K562 (cell line): ENCODE measurements around the gene HLA-DQB1. TPM values are rescaled to one million over a fixed set of nuclear protein-coding genes. Genes with fewer than 3 reads are reported as not detected.

Experiments used
- ATAC-seq: fragments of 200-7000 bp; cut with Tn5 transposase; 3 replicates; pipeline ENCODE4 v1.9.1; 2020; ENCODE audit warnings: moderate library complexity
- BruUV-seq: library from RNA; stranded (reverse); fragments of 400-500 nt; replicated peaks from 2 replicates; lab custom pipeline; 2021; lab: Mats Ljungman, UMichigan
- CTCF ChIA-PET: fragments of 300-600 bp; formaldehyde crosslinking; extraction: SDS; loops from one replicate; lab custom pipeline; 2021; ENCODE audit warnings: low intra/inter-chr PET ratio; lab: Yijun Ruan, JAX
- POLR2A ChIA-PET: fragments of 300-600, 350-650 bp; sonication (Branson Sonifier 250); formaldehyde crosslinking; extraction: SDS; loops from one replicate; lab custom pipeline; 2021; ENCODE audit warnings: antibody characterized with exemption, inconsistent platforms; lab: Yijun Ruan, JAX
- DNase-seq, 4 experiments: peaks; one replicate each; pipeline versions ENCODE4 v3.0.0 to v3.0.0-alpha.2; 2011 to 2018; ENCODE audit warnings: low spot score in 3 of 4, mixed read lengths in 3 of 4; ENCODE audit errors: extremely low read depth in 1 of 4
- FAIRE-seq: peaks from 2 replicates; lab custom pipeline; 2011; peaks lifted over from hg19 to GRCh38; lab: Jason Lieb, UNC
- H2AFZ ChIP-seq: 2 replicates; pipeline ENCODE4 v1.6.0; 2011; ENCODE audit warnings: low read depth, low read length, control low read depth, inconsistent platforms
- H3K27ac ChIP-seq: fragments of 200-600 bp; 3 replicates; pipeline ENCODE4 v1.8.0; 2011; ENCODE audit warnings: low read depth, mild to moderate bottlenecking, control low read depth, inconsistent platforms, low read length, moderate library complexity, mixed read lengths; ENCODE audit errors: extremely low read depth
- H3K27me3 ChIP-seq, 2 experiments: fragments of 300-600 bp in 1 of 2; 2 replicates in 1 of 2; 3 replicates in 1 of 2; pipeline versions ENCODE4 v1.6.0 to v1.8.0; 2011; ENCODE audit warnings: inconsistent platforms in 2 of 2, low read length in 2 of 2, mild to moderate bottlenecking in 1 of 2, mixed read lengths in 1 of 2, moderate library complexity in 1 of 2; ENCODE audit not compliant: control insufficient read depth in 2 of 2, insufficient read depth in 2 of 2
- H3K36me3 ChIP-seq: fragments of 300-600 bp; 3 replicates; pipeline ENCODE4 v1.8.0; 2011; ENCODE audit warnings: mild to moderate bottlenecking, low read length, inconsistent platforms; ENCODE audit not compliant: control insufficient read depth, insufficient read depth
- H3K4me1 ChIP-seq, 2 experiments: fragments of 200-600 bp in 1 of 2; replicated peaks in 1 of 2; 2 replicates in 1 of 2; 3 replicates in 1 of 2; pipeline versions ENCODE4 v1.5.1 to v1.8.0; 2011; ENCODE audit warnings: inconsistent platforms in 2 of 2, low read length in 2 of 2, mild to moderate bottlenecking in 1 of 2, mixed read lengths in 1 of 2, moderate library complexity in 1 of 2; ENCODE audit not compliant: control insufficient read depth in 2 of 2, insufficient read depth in 2 of 2
- H3K4me2 ChIP-seq: 2 replicates; pipeline ENCODE4 v1.6.1; 2011; ENCODE audit warnings: low read length, control low read depth, inconsistent platforms, mixed read lengths; ENCODE audit not compliant: insufficient read depth
- H3K4me3 ChIP-seq: fragments of 200-600 bp; sonication (generic), shearing (Covaris generic); 2 replicates; pipeline ENCODE4 v1.5.1; 2016; ENCODE audit warnings: control low read depth, inconsistent platforms
- H3K79me2 ChIP-seq: fragments of 200-600 bp; 3 replicates; pipeline ENCODE4 v1.8.0; 2011; ENCODE audit warnings: low read length, inconsistent platforms; ENCODE audit not compliant: control insufficient read depth, insufficient read depth
- H3K9ac ChIP-seq, 2 experiments: 2 replicates each; pipeline versions ENCODE4 v1.6.0 to v1.6.1; 2011; ENCODE audit warnings: low read depth in 2 of 2, low read length in 2 of 2, control low read depth in 1 of 2, inconsistent platforms in 1 of 2, mild to moderate bottlenecking in 1 of 2, mixed read lengths in 1 of 2; ENCODE audit not compliant: insufficient read depth in 1 of 2
- H3K9me1 ChIP-seq: one replicate; pipeline ENCODE4 v1.6.0; 2011; ENCODE audit warnings: inconsistent platforms, mild to moderate bottlenecking, low read length, moderate library complexity; ENCODE audit not compliant: control insufficient read depth, insufficient read depth
- H3K9me3 ChIP-seq: replicated peaks from 2 replicates; pipeline ENCODE4 v1.5.1; 2011; ENCODE audit warnings: low read depth, low read length, inconsistent platforms; ENCODE audit not compliant: control insufficient read depth, insufficient read depth
- H4K20me1 ChIP-seq: replicated peaks from 2 replicates; pipeline ENCODE4 v1.6.1; 2011; ENCODE audit warnings: low read length, inconsistent platforms, mixed read lengths; ENCODE audit not compliant: control insufficient read depth, insufficient read depth
- BCL6 ChIP-seq: fragments of 250-450 bp; sonication (Bioruptor Pico); IDR thresholded peaks from 2 replicates; pipeline ENCODE4 v1.4.0; 2020
- MYBL2 ChIP-seq, 2 experiments: fragments of 450-650 bp in 1 of 2; sonication (generic) in 1 of 2; formaldehyde crosslinking in 1 of 2; IDR thresholded peaks; 2 replicates each; pipeline versions ENCODE4 v1.6.1 to v1.8.1; 2017 to 2022; ENCODE audit warnings: borderline replicate concordance in 1 of 2, inconsistent platforms in 1 of 2, low read depth in 1 of 2, mild to moderate bottlenecking in 1 of 2, missing genetic modification reagents in 1 of 2, moderate library complexity in 1 of 2
- RCOR1 ChIP-seq, 2 experiments: IDR thresholded peaks; 2 replicates each; pipeline ENCODE4 v1.6.1; 2012; ENCODE audit warnings: low read depth in 2 of 2, low read length in 2 of 2, borderline replicate concordance in 1 of 2, improper control_type of control experiment in 1 of 2
- WGBS: fragments of 100-300 bp; shearing (Covaris generic); methylation state at CpG from one replicate; pipeline ENCODE4 v1.1.6; 2016; ENCODE audit warnings: low coverage, mixed read lengths; ENCODE audit not compliant: insufficient coverage; ENCODE audit errors: missing lambda C conversion rate; 5-methylcytosine and 5-hydroxymethylcytosine counted together
- in situ Hi-C: fragments of 300-500 bp; cut with MboI; formaldehyde crosslinking; loops from 4 replicates; pipeline ENCODE4 v1.15.0; 2018; ENCODE audit warnings: inconsistent platforms, mixed read lengths
- intact Hi-C: fragments of 100-400 bp; cut with micrococcal nuclease; formaldehyde crosslinking; loops from 2 replicates; pipeline ENCODE4 v1.14.2; 2022
- polyA plus RNA-seq, 8 experiments: library from polyadenylated mRNA; depleted of rRNA in 4 of 8; stranded (reverse) in 5 of 8; unstranded in 3 of 8; fragments of >200 nt; fragmentation: Nextera tagmentation in 2 of 8; fragmentation: Illumina TruSeq in 1 of 8; extraction: Ambion mirVana in 2 of 8; extraction: Trizol in 1 of 8; gene quantifications; 2 replicates each; pipeline versions ENCODE4 v1.2.1 to v1.2.3, GENCODE V29; 2011 to 2014; ENCODE audit warnings: inconsistent platforms in 1 of 8, missing spikeins in 1 of 8
- total RNA-seq, 7 experiments: library from RNA; depleted of rRNA in 6 of 7; stranded (reverse); fragments of >200 nt in 6 of 7; fragmentation: Illumina TruSeq in 2 of 7; extraction: Trizol in 2 of 7; gene quantifications; 2 replicates each; pipeline versions ENCODE4 v1.2.1 to v1.2.3, GENCODE V29; 2011 to 2021; ENCODE audit warnings: low replicate concordance in 1 of 7
- TF ChIP-seq, protein P1 (sequence below): sonication (generic); formaldehyde crosslinking; IDR thresholded peaks from 2 replicates; pipeline ENCODE4 v1.8.0; 2022; ENCODE audit warnings: mild to moderate bottlenecking, missing genetic modification reagents, borderline replicate concordance
- TF ChIP-seq, protein P2 (sequence below): fragments of 450-650 bp; formaldehyde crosslinking; IDR thresholded peaks from 2 replicates; pipeline ENCODE4 v1.4.0; 2022; ENCODE audit warnings: mild to moderate bottlenecking, moderate library complexity

The HLA-DQB1 gene
- total and polyA plus RNA-seq, 9 of the 15 experiments (the other 6 are each of a cell fraction or from before 2014, with no cell fraction given), result 0.29 TPM; not detected in 8

DNA sequence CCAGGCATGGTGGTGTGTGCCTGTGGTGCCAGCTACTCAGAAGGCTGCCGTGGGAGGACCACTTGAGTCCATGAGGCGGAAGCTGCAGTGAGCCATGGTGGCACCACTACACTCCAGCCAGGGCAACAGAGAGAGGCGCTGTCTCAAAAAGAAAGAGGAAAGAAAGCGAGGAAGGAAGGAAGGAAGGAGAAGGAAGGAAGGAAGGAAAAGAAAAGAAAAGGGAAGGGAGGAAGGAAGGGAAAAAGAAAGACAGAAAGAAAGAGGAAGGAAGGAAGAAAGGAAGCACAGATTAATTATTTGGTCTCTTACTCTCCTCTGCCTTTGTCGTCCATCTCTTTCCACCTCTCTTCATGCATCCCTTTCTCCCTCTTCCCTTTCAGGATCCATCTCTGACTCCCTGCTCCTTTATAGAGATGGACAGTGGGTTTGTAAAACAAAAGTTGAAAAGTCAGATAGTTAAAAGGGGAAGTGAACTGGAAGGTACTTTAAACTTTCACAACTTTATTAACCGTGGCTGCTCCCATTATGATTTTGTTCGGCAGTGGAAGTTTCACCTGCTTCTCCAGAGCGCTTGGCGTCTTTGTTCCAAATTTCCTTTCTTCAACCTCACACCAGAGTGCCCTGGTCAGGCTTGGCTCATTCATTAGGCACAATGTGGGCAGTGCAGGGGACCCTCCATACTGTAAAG is 27.8 kb downstream of the HLA-DQB1 start (continued):
- TF ChIP-seq, protein P1, sequence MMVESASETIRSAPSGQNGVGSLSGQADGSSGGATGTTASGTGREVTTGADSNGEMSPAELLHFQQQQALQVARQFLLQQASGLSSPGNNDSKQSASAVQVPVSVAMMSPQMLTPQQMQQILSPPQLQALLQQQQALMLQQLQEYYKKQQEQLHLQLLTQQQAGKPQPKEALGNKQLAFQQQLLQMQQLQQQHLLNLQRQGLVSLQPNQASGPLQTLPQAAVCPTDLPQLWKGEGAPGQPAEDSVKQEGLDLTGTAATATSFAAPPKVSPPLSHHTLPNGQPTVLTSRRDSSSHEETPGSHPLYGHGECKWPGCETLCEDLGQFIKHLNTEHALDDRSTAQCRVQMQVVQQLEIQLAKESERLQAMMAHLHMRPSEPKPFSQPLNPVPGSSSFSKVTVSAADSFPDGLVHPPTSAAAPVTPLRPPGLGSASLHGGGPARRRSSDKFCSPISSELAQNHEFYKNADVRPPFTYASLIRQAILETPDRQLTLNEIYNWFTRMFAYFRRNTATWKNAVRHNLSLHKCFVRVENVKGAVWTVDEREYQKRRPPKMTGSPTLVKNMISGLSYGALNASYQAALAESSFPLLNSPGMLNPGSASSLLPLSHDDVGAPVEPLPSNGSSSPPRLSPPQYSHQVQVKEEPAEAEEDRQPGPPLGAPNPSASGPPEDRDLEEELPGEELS, result no peak
- TF ChIP-seq, all 486 proteins: peak for 0

DNA sequence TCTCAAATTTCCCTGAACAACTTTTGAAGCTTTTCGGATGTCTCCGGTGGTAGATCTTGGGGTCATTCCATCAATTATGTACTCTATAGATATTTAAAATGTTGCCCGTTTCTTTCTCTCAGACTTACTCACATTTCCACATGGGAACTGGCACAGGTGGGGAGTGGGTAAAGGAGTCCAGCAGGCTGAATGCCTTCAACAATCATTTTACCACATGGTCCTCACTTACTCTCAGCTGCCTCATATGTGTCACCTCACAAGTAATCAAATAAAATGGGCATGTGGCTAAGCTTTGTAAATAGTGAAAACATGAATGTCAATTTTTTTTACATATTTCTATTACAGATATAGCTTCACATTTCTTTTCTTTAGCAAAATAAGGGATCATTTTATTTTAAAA is 28.6 kb downstream of the HLA-DQB1 start:
- Histone ChIP-seq H2AFZ (no peak overlapping the region), H3K27me3 (no peaks in the 10 kb centered on the region), H3K27ac (no peak overlapping the region), H3K9me3 (no peaks in the 10 kb centered on the region), H3K4me3 (no peak overlapping the region), H3K4me1 (no peaks in the 10 kb centered on the region), H3K36me3 (no peaks in the 10 kb centered on the region), H3K9ac (no peak overlapping the region), H3K79me2 (no peaks in the 10 kb centered on the region), H3K4me2 (no peak overlapping the region), H4K20me1 (no peaks in the 10 kb centered on the region), H3K9me1 (no peaks in the 10 kb centered on the region)
- POLR2A ChIA-PET, result no interaction called here
- intact Hi-C loops (no loop called here), in situ Hi-C loops (loop anchor here (5.0 kb wide), 1 partner anchor 104 kb away; the partner anchor contains the start of gene HLA-DQA2)
- CTCF ChIA-PET, result no interaction called here
- TF ChIP-seq, protein P2, sequence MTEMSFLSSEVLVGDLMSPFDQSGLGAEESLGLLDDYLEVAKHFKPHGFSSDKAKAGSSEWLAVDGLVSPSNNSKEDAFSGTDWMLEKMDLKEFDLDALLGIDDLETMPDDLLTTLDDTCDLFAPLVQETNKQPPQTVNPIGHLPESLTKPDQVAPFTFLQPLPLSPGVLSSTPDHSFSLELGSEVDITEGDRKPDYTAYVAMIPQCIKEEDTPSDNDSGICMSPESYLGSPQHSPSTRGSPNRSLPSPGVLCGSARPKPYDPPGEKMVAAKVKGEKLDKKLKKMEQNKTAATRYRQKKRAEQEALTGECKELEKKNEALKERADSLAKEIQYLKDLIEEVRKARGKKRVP (CRISPR knock-in tag), result no peak
- no peak for TF ChIP-seq RCOR1 (IDR thresholded peaks at IDR 0.05; ENCODE audit: borderline replicate concordance in 1 of 2, low read depth in 2 of 2, low read length in 2 of 2)
- TF ChIP-seq BCL6 (CRISPR knock-in tag), result no peak
- TF ChIP-seq MYBL2 (IDR thresholded peaks at IDR 0.05; ENCODE audit: low read depth), result no peak
- no peak for TF ChIP-seq MYBL2 (CRISPR knock-in tag; IDR thresholded peaks at IDR 0.05; ENCODE audit: borderline replicate concordance)
- BruUV-seq, result no TSS peak
- DNase-seq (no peak), ATAC-seq (no peak), FAIRE-seq (no peak)
- 0% methylated on average over 3 of the region's 3 CpGs for WGBS
